Keratinocyte (primary cell): Measurements from ENCODE around the gene HAND2.

ENCODE experiments used
- CTCF ChIP-seq, 3 experiments: IDR thresholded peaks in 1 of 3; conservative IDR thresholded peaks in 1 of 3; optimal IDR thresholded peaks in 1 of 3; 2 replicates in 2 of 3; 3 replicates in 1 of 3; pipeline versions ENCODE3 to v1.5.1; 2011; ENCODE audit warnings: low read length in 3 of 3, mild to moderate bottlenecking in 3 of 3, moderate library complexity in 2 of 3, control low read depth in 1 of 3, inconsistent platforms in 1 of 3; ENCODE audit not compliant: insufficient read depth in 2 of 3; ENCODE audit errors: extremely low read depth in 1 of 3
- EZH2 ChIP-seq: IDR thresholded peaks from one replicate; pipeline ENCODE4 v1.6.1; 2012; ENCODE audit warnings: inconsistent platforms, mild to moderate bottlenecking, low read length, moderate library complexity

GRCh38 chr4:173493041-173493440 lies 37.0 kb downstream of the HAND2 start:
- TF ChIP-seq CTCF (optimal IDR thresholded peaks at IDR 0.05 in 1 of 3, IDR thresholded peaks at IDR 0.05 in 1 of 3, conservative IDR thresholded peaks at IDR 0.05 in 1 of 3; ENCODE audit: extremely low read depth in 1 of 3, insufficient read depth in 2 of 3, low read length in 3 of 3) (no peak), EZH2 (no peak)
